SK-N-MC (cell line): ENCODE measurements around the gene RNF14.

ENCODE experiments used
- EZH2 ChIP-seq: fragments of 200-600 bp; sonication (generic); IDR thresholded peaks from one replicate; pipeline ENCODE4 v1.6.1; 2017; ENCODE audit warnings: antibody characterized with exemption
- FOXP2 ChIP-seq: optimal IDR thresholded peaks from 2 replicates; pipeline ENCODE3; 2011; ENCODE audit warnings: mild to moderate bottlenecking, moderate library complexity; ENCODE audit not compliant: insufficient read depth; ENCODE audit errors: extremely low read length, control extremely low read depth
- POLR2AphosphoS5 ChIP-seq: IDR thresholded peaks from 2 replicates; pipeline ENCODE4 v1.6.1; 2012; ENCODE audit warnings: mild to moderate bottlenecking, low read depth, low read length, borderline replicate concordance

DNA sequence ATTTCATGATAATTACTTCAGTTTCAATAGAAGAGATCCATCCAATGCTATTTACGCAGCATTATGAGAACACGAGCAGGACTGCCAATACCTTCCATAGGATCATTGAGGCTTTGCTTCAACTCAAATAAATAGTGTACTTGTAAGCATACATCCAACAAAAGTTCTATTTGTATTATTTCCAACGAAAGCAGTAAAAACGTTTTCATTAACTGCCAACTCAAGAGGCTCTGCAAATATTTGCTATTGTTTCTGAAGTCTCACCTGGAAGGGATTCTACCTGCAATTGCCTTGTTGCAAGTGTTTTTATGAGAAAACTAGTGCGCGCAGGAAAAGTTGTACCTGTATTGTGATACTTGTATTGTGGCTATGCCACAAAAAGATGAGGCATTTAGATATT is 54.9 kb downstream of the RNF14 start:
- TF ChIP-seq POLR2AphosphoS5 (no peak), EZH2 (no peak), FOXP2 (no peak)
